AG09319 (cell line): ENCODE data around the gene CLIP2.

Source experiments
- DNase-seq: peaks from one replicate; pipeline ENCODE4 v3.0.0-alpha.2; 2010; ENCODE audit warnings: low read depth; ENCODE audit errors: extremely low read depth
- CTCF ChIP-seq: IDR thresholded peaks from 2 replicates; pipeline ENCODE4 v1.5.1; 2011; ENCODE audit warnings: low read depth, mild to moderate bottlenecking, inconsistent platforms, low read length, moderate library complexity

CLIP2 gene

GRCh38 chr7:74355091-74355490 is 65.9 kb downstream of the CLIP2 start:
- TF ChIP-seq CTCF, result no peak
- peak; percentile 18 for DNase-seq

- no peak for TF ChIP-seq CTCF
- DNase-seq, result no peak
Observed at GRCh38 chr7:74356589-74357315, 67.5 kb downstream of the CLIP2 start.

- DNase-seq, result no peak
Observed at GRCh38 chr7:74360008-74360407, 70.8 kb downstream of the CLIP2 start.

DNA sequence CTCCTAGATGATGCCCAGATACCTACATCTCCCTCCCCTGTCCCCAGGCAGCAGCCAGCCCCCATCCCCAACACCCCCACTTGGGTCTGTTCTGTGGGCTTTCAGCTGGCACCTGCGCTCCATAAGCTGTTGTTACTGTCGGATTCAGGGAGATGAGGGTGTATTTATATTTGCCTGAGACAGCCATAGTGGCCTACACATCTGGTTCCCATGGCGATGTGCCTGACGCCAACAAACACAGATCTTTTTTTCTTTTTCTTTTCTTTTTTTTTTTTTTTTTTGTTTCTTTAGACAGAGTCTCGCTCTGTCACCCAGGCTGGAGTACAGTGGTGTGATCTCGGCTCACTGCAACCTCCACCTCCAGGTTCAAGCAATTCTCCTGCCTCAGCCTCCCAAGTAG is 73.1 kb downstream of the CLIP2 start:
- DNase-seq, result no peak
- no peak for TF ChIP-seq CTCF

More at GRCh38 chr7:74360008-74360407, 70.8 kb downstream of the CLIP2 start:
- TF ChIP-seq CTCF, result no peak

DNA sequence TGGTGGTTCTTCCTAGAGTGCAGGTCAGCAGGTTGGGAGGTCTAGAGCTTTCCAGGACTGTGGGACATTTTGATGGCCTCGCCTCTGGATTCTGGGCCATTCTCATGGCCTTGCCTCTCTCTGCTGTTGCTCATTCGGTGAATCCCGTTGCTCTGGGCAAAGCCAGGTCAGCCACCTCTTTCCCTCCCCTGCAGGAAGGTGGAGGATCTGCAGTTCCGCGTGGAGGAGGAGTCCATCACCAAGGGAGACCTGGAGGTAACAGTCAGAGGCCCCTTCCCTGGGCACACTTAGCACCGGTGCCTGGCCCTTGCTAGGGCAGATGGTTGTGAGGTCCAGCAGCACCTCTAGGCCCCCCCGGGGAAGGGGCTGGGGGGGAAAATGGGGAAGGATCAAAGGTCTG is 74.9 kb downstream of the CLIP2 start:
- no peak for DNase-seq
- no peak for TF ChIP-seq CTCF

DNA sequence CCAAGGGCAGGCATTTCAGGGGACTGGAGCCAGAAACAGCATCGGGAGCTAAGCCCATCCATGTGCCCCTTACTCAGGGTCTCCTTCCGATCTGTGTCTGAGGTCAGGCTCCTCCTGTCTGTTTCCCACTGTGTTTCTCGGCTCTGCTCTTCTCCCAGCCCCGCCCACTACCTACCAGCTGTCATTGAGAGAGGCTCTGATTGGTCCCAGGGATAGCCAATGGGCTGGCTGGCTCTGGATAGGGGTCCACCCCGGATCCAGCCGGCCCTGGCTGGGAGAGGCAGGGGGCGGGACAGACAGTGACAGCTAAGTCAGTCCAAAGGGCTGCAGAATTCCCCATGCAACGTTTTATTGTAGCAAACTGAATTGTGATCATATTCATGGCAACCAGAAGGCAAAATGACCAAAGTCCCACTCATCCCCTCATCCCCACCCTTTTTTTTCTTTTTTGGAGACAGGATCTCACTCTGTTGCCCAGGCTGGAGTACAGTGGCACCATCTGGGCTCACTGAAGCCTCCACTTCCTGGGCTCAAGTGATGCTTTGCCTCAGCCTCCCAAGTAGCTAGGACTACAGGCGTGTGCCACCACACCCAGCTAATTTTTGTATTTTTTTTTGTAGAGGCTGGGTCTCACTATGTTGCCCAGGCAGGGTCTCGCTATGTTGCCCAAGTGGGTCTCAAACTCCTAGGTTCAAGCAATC is 76.3 kb downstream of the CLIP2 start:
- no peak for DNase-seq
- TF ChIP-seq CTCF, result no peak
